Fibroblast of gingiva (primary cell): Measurements from ENCODE around the gene GTF2F1.
"Not testable (repeated sequence)": the region's sequence is repeated elsewhere in the genome, so short reads cannot be mapped to it uniquely, and the experiment has no call there.

ENCODE experiments used
- DNase-seq: peaks from one replicate; pipeline ENCODE4 v3.0.0-alpha.2; 2011; ENCODE audit warnings: low read depth

The GTF2F1 gene, protein sequence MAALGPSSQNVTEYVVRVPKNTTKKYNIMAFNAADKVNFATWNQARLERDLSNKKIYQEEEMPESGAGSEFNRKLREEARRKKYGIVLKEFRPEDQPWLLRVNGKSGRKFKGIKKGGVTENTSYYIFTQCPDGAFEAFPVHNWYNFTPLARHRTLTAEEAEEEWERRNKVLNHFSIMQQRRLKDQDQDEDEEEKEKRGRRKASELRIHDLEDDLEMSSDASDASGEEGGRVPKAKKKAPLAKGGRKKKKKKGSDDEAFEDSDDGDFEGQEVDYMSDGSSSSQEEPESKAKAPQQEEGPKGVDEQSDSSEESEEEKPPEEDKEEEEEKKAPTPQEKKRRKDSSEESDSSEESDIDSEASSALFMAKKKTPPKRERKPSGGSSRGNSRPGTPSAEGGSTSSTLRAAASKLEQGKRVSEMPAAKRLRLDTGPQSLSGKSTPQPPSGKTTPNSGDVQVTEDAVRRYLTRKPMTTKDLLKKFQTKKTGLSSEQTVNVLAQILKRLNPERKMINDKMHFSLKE

DNA sequence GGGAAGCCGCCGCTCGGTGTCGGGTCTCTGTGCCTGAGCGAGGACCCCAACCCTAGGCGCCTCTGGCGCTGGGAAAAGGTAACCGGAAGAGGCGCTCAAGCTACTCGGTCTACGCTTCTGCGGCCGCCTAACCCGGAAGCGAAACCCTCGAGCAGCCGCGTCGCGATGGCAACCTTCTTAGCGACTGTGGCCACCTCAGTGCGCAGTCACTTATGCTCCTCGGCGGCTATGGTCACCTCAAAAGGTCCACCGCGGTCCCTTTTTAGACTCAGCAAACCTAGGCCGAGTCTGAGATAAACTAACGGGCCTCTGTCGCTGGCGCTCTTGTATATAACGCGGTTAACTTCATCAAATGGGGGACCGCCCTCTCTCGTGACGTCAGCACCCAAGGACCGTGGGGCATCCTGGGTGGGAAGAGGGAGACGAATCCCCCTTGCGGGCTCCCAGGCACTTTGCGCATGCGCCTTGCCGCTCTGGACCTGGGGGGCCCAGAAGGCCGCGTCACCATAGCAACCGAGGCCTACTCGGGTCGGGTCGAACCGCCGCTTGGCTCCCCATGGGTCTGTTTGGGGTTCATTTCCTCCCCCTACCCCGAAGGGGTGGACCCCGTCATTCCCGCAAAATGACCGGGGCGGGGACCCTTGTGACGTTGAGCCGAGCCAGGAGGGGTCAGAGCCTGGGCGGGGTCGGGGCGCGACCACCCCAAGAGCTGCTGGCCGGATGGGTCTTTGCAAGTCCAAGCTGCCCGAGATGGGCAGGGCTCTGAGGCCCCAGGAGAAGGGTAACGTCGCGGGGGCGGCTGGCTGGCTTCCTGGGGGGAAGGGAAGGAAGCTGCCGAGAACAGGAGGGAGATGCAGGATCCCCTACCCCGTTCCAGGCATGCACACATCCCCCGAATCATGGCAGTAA lies at the start of gene GTF2F1:
Gene GTF2F1 (minus strand): TSS at position 91 of the 909 bp plus-strand sequence. CDS start 169 bp downstream, outside the sequence.
- peak; percentile 95 for DNase-seq

DNA sequence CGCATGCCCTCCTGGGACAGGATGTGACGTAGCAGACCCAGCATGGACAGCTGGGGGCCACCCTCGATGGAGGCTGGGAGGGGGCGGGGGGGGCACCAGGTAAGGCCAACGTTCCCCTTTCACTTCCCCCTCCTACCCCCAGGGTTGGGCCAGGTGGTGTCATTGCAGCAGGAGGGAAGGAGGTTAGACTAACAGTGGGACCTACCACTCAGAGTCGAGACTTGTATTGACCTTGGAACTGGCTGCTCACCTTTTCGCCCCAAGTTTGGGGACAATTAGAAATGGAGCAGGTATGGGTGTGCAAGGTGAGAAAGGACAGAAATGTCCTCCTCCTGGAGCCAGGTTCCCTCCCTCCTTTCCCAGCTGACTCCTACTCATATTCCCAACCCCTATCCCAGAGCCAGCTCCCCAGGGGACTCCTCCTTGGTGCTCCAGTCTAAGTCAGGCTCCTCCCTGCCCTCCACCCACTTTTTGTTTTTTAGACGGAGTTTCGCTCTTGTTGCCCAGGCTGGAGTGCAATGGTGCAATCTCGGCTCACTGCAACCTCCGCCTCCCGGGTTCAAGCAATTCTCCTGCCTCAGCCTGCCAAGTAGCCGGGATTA lies 49.2 kb upstream of the GTF2F1 start:
- DNase-seq: no peak

GRCh38 chr19:6440905-6441304 lies 47.9 kb upstream of the GTF2F1 start:
- DNase-seq: no peak

- DNase-seq: no peak
Observed at GRCh38 chr19:6439743-6440142, 46.8 kb upstream of the GTF2F1 start.

DNA sequence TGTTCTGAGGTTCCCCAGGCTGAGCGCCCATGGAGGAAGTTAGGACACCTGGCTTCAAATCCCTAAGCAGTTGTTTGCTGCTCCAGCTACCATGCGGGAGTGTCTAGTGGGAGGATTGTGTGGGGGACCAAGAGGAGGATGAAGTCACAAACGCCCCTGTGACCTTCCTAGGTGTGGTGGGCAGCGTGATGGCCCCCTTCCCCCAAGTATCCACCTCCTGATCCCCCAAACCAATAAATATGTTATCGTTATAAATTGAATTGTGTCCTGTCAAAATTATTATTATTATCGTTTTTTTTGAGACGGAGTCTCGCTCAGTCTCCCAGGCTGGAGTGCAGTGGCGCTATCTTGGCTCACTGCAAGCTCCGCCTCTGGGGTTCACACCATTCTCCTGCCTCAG lies 40.7 kb upstream of the GTF2F1 start, which contains the start of gene SLC25A41:
Gene SLC25A41 (minus strand): TSS at position 101 of the 400 bp plus-strand sequence. CDS start 70 bp downstream, at position 31.
- no peak for DNase-seq

- no peak for DNase-seq
Observed at GRCh38 chr19:6433165-6433564, 40.2 kb upstream of the GTF2F1 start.

DNA sequence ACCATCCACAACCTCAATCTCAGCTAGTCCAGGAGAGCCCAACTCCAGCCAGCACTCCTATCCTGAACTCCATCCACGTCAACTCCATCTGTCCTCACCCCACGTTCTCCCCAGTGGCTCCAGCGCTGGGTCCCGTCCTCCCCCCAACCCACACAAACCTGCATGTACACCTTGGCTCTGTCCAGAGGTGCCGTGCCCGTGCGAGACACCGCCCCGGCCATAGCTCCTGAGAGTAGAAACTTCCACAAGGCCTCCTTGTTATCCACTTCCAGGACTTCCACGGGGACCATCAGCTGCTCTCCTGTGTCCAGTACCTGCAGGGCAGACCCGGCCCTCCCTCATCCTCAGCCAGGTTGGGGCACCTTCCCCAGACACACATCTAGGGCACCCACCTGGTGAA lies 38.9 kb upstream of the GTF2F1 start:
- no peak for DNase-seq

DNA sequence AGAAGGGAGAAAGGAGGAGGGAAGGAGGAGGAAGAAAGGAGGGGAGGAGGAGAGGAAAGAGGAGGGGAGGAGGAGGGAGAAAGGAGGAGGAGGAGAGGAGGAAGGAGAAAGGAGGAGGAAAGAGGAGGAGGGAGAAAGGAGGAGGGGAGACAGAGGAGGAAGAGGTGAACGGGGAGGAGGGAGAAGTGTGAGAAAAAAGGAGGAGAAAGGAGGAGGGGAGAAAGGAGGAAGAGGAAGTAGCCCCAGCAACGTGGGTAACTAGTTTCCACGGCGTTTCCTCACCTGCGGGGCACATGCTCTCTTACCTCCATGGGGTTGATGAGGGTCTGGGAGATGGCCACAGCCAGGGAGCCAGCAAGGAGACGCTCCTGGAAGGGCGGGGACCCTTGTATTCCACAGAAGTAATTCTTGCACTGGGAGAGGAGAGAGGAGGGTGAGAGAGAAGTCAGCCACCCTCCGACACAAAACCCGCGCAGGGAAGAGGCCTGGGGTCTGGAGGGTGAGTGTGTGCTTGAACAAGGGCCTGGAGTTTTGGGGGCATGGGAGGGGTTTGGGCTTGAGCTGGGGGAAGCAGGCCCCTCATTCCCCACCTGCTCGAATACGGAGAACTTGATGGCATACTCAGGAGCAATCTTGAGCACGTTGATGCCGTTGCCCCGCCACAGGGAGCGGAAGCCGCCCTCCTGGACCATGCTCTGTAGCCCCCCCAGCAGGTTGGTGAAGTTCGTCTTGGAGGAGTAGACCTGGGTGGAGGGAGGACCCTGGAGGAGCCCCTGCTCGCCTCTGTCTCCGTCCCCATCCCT lies 36.7 kb upstream of the GTF2F1 start:
- no peak for DNase-seq

DNA sequence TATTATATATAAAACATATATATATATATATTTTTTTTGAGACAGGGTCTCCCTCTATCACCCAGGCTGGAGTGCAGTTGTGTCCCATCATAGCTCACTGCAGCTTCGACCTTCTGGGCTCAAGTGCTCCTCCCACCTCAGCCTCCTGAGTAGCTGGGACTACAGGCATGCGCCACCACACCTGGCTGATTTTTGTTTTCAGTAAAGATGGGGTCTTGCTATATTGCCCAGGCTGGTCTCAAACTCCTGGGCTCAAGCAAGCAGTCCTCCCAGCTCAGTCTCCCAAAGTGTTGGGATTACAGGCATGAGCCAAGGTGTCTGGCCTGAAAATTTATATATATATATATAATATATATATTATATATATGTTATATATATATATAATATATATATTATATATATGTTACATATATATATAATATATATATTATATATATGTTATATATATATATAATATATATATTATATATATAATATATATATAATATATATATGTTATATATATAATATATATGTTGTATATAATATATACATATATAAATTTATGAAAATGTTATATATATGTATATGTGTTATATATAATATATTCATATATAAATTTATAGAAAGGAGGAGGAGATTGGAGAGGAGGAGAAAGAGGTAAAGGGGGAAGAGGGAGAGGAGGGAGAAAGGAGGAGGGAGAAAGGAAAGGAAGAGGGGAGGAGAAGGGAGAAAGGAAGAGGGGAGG lies 35.9 kb upstream of the GTF2F1 start:
- DNase-seq: not testable (repeated sequence)

GRCh38 chr19:6427131-6427530 lies 34.2 kb upstream of the GTF2F1 start:
- DNase-seq: no peak

GRCh38 chr19:6425732-6426620 lies 33.0 kb upstream of the GTF2F1 start:
- no peak for DNase-seq

DNA sequence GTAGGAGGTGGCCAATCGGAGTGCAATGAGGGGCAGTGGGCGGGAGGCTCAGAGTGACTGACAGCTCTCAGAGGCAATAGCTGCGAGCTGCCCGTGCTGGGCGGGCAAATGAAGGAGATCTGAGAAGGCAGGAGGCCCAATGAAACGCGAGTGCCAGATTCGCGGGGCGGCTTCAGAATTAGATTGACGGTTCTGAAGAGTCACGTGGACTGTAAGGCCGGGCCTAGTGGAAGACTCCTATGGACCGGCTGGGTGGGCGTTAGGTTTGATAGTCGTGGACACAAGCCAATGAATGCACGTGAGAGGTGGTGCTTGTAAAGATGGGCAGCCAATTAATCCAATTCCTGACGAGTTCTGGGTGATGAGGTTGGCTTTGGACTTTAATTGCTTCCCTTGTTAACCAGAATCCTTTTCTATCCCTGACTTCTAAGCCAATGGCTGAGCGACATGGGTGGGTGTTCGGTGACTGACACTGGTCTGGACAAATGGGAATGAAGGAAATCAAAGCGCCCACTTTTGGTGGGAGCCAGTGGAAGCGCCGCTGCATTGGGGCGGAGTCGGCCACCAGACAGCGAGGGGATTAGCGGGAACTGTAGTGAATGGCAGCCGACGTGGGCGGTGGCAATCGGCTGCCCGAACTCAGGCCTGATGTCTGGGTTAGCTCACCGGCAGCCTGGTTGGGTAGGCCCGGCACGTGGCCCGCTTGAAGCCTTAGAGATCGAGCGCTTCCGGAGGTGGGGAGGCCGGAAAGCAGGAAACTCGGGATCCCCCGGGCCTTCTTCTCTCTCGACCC lies 32.2 kb upstream of the GTF2F1 start:
- peak; percentile 100 for DNase-seq

GRCh38 chr19:6424195-6424938 lies 31.4 kb upstream of the GTF2F1 start, which contains the start of gene KHSRP:
TSS of gene KHSRP (minus strand) at chr19:6424811. CDS start at chr19:6424701, 110 bp downstream.
- no peak for DNase-seq

- DNase-seq: peak; percentile 52
Observed at GRCh38 chr19:6423499-6424194, 30.7 kb upstream of the GTF2F1 start.

- DNase-seq: no peak
Observed at GRCh38 chr19:6421075-6422014, 28.4 kb upstream of the GTF2F1 start.

- no peak for DNase-seq
Observed at GRCh38 chr19:6418562-6418932, 25.6 kb upstream of the GTF2F1 start.
